Natural killer cell (primary cell): ENCODE results near the gene STIP1. TPM values are rescaled to one million over a fixed set of nuclear protein-coding genes. Genes with fewer than 3 reads are reported as not detected.
"Not testable (repeated sequence)": the region's sequence is repeated elsewhere in the genome, so short reads cannot be mapped to it uniquely, and the experiment has no call there.

Experiments
- ATAC-seq, 3 donors: fragments of 150-1000 bp in 2 of 3; fragments of 200-7000 bp in 1 of 3; cut with Tn5 transposase; 1 replicate in 1 of 3; 2 replicates in 2 of 3; pipeline ENCODE4 v1.10.0; 2021; ENCODE audit warnings: mild to moderate bottlenecking in 2 of 3, moderate library complexity in 2 of 3
- DNase-seq, 2 donors: peaks; one replicate each; pipeline versions ENCODE4 v3.0.0 to v3.0.0-alpha.2; 2013 to 2021; ENCODE audit warnings: mixed read lengths in 1 of 2
- H3K27ac ChIP-seq: one replicate; pipeline ENCODE4 v1.5.1; 2013; ENCODE audit warnings: mild to moderate bottlenecking, low read length
- H3K27me3 ChIP-seq: one replicate; pipeline ENCODE4 v1.6.1; 2013; ENCODE audit warnings: low read length; ENCODE audit not compliant: control insufficient read depth, insufficient read depth
- H3K36me3 ChIP-seq: one replicate; pipeline ENCODE4 v1.6.1; 2013; ENCODE audit warnings: low read length; ENCODE audit not compliant: control insufficient read depth, insufficient read depth
- H3K4me1 ChIP-seq: one replicate; pipeline ENCODE4 v1.6.1; 2013; ENCODE audit warnings: low read length; ENCODE audit not compliant: control insufficient read depth, insufficient read depth
- H3K4me3 ChIP-seq: one replicate; pipeline ENCODE4 v1.5.1; 2013; ENCODE audit warnings: low read length
- H3K9me3 ChIP-seq: one replicate; pipeline ENCODE4 v1.6.1; 2013; ENCODE audit warnings: low read length; ENCODE audit not compliant: control insufficient read depth, insufficient read depth
- H3K27ac Mint-ChIP-seq, 2 donors: one replicate each; pipeline ENCODE4 v1.8.0; 2022; ENCODE audit warnings: mild to moderate bottlenecking in 2 of 2, mixed read lengths in 2 of 2, moderate library complexity in 1 of 2
- H3K27me3 Mint-ChIP-seq, 2 donors: one replicate each; pipeline ENCODE4 v1.8.0; 2022; ENCODE audit warnings: low read depth in 2 of 2, mixed read lengths in 2 of 2
- H3K36me3 Mint-ChIP-seq: one replicate; pipeline ENCODE4 v1.8.0; 2022; ENCODE audit warnings: mixed read lengths
- H3K4me1 Mint-ChIP-seq, 2 donors: one replicate each; pipeline ENCODE4 v1.8.0; 2022; ENCODE audit warnings: mixed read lengths in 2 of 2
- H3K4me3 Mint-ChIP-seq: one replicate; pipeline ENCODE4 v1.8.0; 2022; ENCODE audit warnings: mild to moderate bottlenecking, moderate library complexity, mixed read lengths
- H3K9me3 Mint-ChIP-seq, 2 donors: one replicate each; pipeline ENCODE4 v1.8.0; 2022; ENCODE audit warnings: mixed read lengths in 2 of 2
- WGBS: methylation state at CpG from one replicate; pipeline ENCODE4 v1.1.7; 2013; ENCODE audit warnings: missing lambda C conversion rate; ENCODE audit not compliant: insufficient coverage; 5-methylcytosine and 5-hydroxymethylcytosine counted together
- intact Hi-C: fragments of 100-400 bp; cut with micrococcal nuclease; formaldehyde crosslinking; loops from one replicate; pipeline ENCODE4 v1.14.2; 2022
- total RNA-seq, 4 donors: library from RNA; stranded (reverse); fragments of 120-200 nt in 1 of 4; gene quantifications; one replicate each; pipeline versions ENCODE4 v1.2.3 to v1.2.4, GENCODE V29; 2013 to 2022
- TF ChIP-seq, protein P1 (sequence below): fragments of 200-600 bp; IDR thresholded peaks from one replicate; pipeline ENCODE4 v1.8.0; 2022; ENCODE audit warnings: antibody characterized with exemption

Gene STIP1
- total RNA-seq, 3 donors from 2014 or later (not counting 1 experiment from before 2014, with no cell fraction given) = 80.9 to 110 (median 85.1) TPM

DNA sequence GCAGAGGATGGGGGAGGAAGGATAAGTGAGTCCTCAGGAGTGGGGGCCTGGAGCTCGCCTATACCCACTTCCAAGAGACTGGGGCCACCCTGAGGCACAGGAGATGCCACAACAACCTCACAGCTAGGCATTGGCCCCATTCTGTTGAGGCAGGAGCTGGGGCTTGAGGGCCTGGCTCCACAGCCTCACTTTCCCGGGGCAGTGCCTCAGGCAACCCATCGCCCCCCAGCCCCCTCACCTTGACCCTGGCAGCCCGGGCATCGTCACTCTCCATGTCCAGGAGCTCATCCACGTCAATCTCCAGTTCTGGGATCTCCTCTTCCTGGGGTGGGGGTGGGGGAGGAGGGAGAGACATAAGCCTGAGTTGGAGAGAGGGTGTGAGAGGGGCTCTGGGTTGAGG, 59.0 kb downstream of the STIP1 start:
- no peak for DNase-seq
- Mint-ChIP-seq H3K9me3 (no peaks in the 10 kb centered on the region), H3K4me3 (peak overlapping the region; percentile 81), H3K27ac (peak overlapping the region in 1 of 2 donors; percentile 81), H3K27me3 (no peaks in the 10 kb centered on the region), H3K4me1 (peaks cover 21 to 62% of the 10 kb centered on the region in 2 donors), H3K36me3 (no peaks in the 10 kb centered on the region)
- peaks cover 10% of the 10 kb centered on the region for H3K36me3 ChIP-seq
- no peak overlapping the region for H3K4me3 ChIP-seq
- intact Hi-C loops = no loop called here
- H3K27me3 ChIP-seq = no peaks in the 10 kb centered on the region
- H3K27ac ChIP-seq = peak overlapping the region; percentile 14
- H3K4me1 ChIP-seq = peaks cover 57% of the 10 kb centered on the region
- no peak for ATAC-seq
- no peaks in the 10 kb centered on the region for H3K9me3 ChIP-seq
- TF ChIP-seq, protein P1, sequence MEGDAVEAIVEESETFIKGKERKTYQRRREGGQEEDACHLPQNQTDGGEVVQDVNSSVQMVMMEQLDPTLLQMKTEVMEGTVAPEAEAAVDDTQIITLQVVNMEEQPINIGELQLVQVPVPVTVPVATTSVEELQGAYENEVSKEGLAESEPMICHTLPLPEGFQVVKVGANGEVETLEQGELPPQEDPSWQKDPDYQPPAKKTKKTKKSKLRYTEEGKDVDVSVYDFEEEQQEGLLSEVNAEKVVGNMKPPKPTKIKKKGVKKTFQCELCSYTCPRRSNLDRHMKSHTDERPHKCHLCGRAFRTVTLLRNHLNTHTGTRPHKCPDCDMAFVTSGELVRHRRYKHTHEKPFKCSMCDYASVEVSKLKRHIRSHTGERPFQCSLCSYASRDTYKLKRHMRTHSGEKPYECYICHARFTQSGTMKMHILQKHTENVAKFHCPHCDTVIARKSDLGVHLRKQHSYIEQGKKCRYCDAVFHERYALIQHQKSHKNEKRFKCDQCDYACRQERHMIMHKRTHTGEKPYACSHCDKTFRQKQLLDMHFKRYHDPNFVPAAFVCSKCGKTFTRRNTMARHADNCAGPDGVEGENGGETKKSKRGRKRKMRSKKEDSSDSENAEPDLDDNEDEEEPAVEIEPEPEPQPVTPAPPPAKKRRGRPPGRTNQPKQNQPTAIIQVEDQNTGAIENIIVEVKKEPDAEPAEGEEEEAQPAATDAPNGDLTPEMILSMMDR = no peak
- 42% methylated on average over 3 of the region's 6 CpGs for WGBS

DNA sequence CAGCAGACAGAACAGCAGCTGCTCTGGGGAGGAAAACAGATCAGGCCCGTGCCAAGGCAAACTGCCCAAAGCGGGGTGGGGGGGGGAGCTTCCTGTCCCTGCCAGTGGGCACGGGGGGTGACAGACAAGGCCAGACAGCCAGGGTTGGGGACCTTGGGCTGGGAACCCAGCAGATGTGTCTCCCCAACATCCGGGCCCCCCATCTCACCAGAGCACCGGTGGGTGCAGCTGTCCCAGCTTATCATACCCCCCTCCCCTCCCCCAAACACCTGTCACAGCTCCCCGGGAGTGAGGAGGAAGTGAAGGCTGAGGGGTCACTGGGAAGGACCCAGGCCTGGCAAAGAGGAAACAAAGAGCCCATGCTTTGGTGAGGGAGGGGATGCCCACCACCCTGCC, 59.4 kb downstream of the STIP1 start:
- Histone ChIP-seq H3K9me3 (no peaks in the 10 kb centered on the region), H3K36me3 (peaks cover 10% of the 10 kb centered on the region), H3K4me1 (peaks cover 55% of the 10 kb centered on the region), H3K4me3 (peak overlapping the region; percentile 53), H3K27me3 (no peaks in the 10 kb centered on the region), H3K27ac (peak overlapping the region; percentile 14)
- Mint-ChIP-seq H3K9me3 (no peaks in the 10 kb centered on the region), H3K36me3 (no peaks in the 10 kb centered on the region), H3K27ac (peak overlapping the region; percentile 69 to 81), H3K4me3 (peak overlapping the region; percentile 81), H3K4me1 (peaks cover 18 to 58% of the 10 kb centered on the region in 2 donors), H3K27me3 (no peaks in the 10 kb centered on the region)
- WGBS = 0% methylated on average over 4 of the region's 6 CpGs
- ATAC-seq (no peak), DNase-seq (peak in 1 of 2 donors; percentile 67)
- intact Hi-C loops = no loop called here
- TF ChIP-seq, protein P1 = no peak

DNA sequence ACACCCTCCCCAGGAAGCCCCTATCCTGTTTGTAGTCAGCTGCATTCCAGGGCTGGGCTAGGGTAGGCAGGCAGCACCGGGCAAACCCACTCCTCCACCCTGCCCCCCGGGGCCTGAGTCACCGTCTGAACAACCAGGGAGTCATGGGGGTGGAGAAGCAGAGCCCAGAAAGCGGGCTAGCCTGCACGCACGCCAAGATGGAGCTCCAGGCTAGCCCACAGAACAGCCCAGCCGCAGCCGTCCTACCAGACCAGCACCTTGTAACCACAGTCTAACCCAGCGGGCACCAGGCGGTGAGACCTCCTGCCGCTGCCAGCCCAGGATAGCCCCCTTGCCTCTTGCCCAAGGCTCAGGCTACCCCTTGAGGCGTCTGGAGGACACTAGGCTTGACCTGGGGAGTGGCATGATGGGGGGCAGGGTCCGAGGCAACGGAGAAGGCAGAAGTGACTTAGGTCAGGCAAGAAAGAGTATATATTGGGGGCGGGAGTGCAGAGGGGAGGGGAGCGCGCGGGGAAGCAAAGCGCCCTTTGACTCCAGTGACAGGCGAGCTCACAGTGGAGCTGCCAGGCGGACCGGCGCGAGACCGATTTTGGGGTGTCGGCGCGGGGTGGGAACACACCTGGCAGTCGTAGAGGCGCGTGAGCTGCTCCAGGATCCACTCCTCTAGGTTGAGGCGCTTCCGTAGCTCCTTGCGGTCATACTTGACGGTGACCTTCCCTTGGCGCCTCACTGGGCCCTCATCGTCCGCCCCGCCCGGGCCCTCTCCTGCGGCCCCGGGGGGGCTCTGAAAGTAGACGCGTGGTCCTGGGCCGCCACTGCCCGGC, 60.0 kb downstream of the STIP1 start:
- Mint-ChIP-seq H3K4me1 (peaks cover 14 to 52% of the 10 kb centered on the region in 2 donors), H3K36me3 (no peaks in the 10 kb centered on the region), H3K4me3 (peak overlapping the region; percentile 81), H3K27ac (peak overlapping the region; percentile 69 to 81), H3K27me3 (no peaks in the 10 kb centered on the region), H3K9me3 (no peaks in the 10 kb centered on the region)
- ATAC-seq (peak in 1 of 3 donors; percentile 8), DNase-seq (peak; percentile 62 to 73)
- H3K9me3 ChIP-seq = no peaks in the 10 kb centered on the region
- no peak overlapping the region for H3K27ac ChIP-seq
- H3K36me3 ChIP-seq = peaks cover 10% of the 10 kb centered on the region
- peaks cover 57% of the 10 kb centered on the region for H3K4me1 ChIP-seq
- TF ChIP-seq, protein P1 = no peak
- intact Hi-C loops = no loop called here
- H3K4me3 ChIP-seq = peak overlapping the region; percentile 53
- H3K27me3 ChIP-seq = no peaks in the 10 kb centered on the region
- under 1% methylated on average over 46 of the region's 46 CpGs for WGBS

DNA sequence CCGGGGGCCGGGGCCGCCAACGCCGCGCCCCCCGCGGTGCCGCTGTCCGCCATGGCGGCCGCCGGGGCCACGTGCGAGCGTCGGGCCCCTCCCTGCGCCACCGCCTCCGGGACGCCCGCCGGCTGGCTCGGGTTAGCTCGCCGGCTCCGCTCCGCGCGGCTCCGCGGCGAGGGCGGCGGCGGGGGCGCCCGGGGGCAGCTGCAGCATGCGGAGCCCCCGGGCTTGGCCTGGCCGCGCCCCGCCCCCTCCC, 60.6 kb downstream of the STIP1 start:
- DNase-seq, H3K27me3 ChIP-seq, intact Hi-C loops, H3K4me3 ChIP-seq, H3K36me3 ChIP-seq, H3K27me3 Mint-ChIP-seq, H3K9me3 ChIP-seq, H3K36me3 Mint-ChIP-seq, H3K27ac ChIP-seq, H3K9me3 Mint-ChIP-seq: not testable (repeated sequence)
- peak overlapping the region; percentile 83 for H3K4me3 Mint-ChIP-seq
- H3K27ac Mint-ChIP-seq = peak overlapping the region in 1 of 2 donors; percentile 76
- WGBS = under 1% methylated on average over 43 of the region's 43 CpGs
- H3K4me1 ChIP-seq = peaks cover 60% of the 10 kb centered on the region
- ATAC-seq = peak; percentile 11 to 29 (median 24)
- H3K4me1 Mint-ChIP-seq = peaks cover 14 to 47% of the 10 kb centered on the region in 2 donors
